Sigmoid colon (tissue), 7 donors: ENCODE data around the gene ARHGEF1. TPM values are rescaled to one million over a fixed set of nuclear protein-coding genes. Genes with fewer than 3 reads are reported as not detected.

ENCODE experiments used
- DNase-seq: peaks from one replicate; pipeline ENCODE4 v3.0.0-alpha.2; 2019
- H3K27ac ChIP-seq, 4 donors: fragments of 200-600 bp; sonication (generic); one replicate each; pipeline ENCODE4 v1.5.1; 2016 to 2019; ENCODE audit warnings: mild to moderate bottlenecking in 1 of 4
- H3K27me3 ChIP-seq, 3 donors: fragments of 200-600 bp; sonication (generic); one replicate each; pipeline ENCODE4 v1.5.1; 2019; ENCODE audit warnings: mild to moderate bottlenecking in 1 of 3
- H3K36me3 ChIP-seq, 4 donors: fragments of 200-600 bp; sonication (generic); one replicate each; pipeline ENCODE4 v1.5.1; 2016 to 2019
- H3K4me1 ChIP-seq, 4 donors: fragments of 200-600 bp; sonication (generic); one replicate each; pipeline ENCODE4 v1.5.1; 2017 to 2019
- H3K4me3 ChIP-seq, 4 donors: fragments of 200-600 bp; sonication (generic); one replicate each; pipeline ENCODE4 v1.5.1; 2017 to 2019; ENCODE audit warnings: mild to moderate bottlenecking in 2 of 4, moderate library complexity in 1 of 4
- H3K9me3 ChIP-seq, 4 donors: fragments of 200-600 bp in 3 of 4; sonication (generic) in 3 of 4; one replicate each; pipeline versions ENCODE4 v1.5.1 to v1.6.1; 2013 to 2019
- CTCF ChIP-seq, 4 experiments: fragments of 450-650 bp in 3 of 4; fragments of 200-600 bp in 1 of 4; IDR thresholded peaks; one replicate each; pipeline ENCODE4 v1.5.1; 2016 to 2019; ENCODE audit warnings: antibody characterized with exemption in 4 of 4, mild to moderate bottlenecking in 3 of 4, moderate library complexity in 2 of 4
- EP300 ChIP-seq, 4 donors: sonication (generic); formaldehyde crosslinking; IDR thresholded peaks; one replicate each; pipeline ENCODE4 v1.6.1; 2017; ENCODE audit warnings: antibody characterized with exemption in 4 of 4
- POLR2A ChIP-seq, 2 donors: fragments of 450-650 bp; IDR thresholded peaks; one replicate each; pipeline ENCODE4 v1.6.1; 2016; ENCODE audit warnings: antibody characterized with exemption in 2 of 2, mild to moderate bottlenecking in 2 of 2, moderate library complexity in 2 of 2
- POLR2AphosphoS5 ChIP-seq, 4 donors: sonication (generic); formaldehyde crosslinking; IDR thresholded peaks; one replicate each; pipeline ENCODE4 v1.6.1; 2017; ENCODE audit warnings: antibody characterized with exemption in 4 of 4
- WGBS, 2 donors: extraction: QIAGEN DNeasy Blood & Tissue Kit; methylation state at CpG; one replicate each; pipeline ENCODE4 v1.1.7; 2013; 5-methylcytosine and 5-hydroxymethylcytosine counted together
- intact Hi-C: fragments of 100-400 bp; cut with DNase I; formaldehyde crosslinking; loops from one replicate; pipeline ENCODE4 v1.15.1; 2023
- polyA plus RNA-seq, 3 donors: library from polyadenylated mRNA; stranded (reverse); fragments of 200-250 nt; gene quantifications; one replicate each; pipeline ENCODE4 v1.2.3, GENCODE V29; 2013
- total RNA-seq, 4 donors: library from RNA; depleted of rRNA; stranded (reverse); fragments of >200 nt; gene quantifications; one replicate each; pipeline ENCODE4 v1.1.0, GENCODE V29; 2016
- donor health status: healthy with polysubstance abuse.
- donor health status: Bipolar disorder and iron deficiency.
- donor health status: healthy.

Gene ARHGEF1
- total and polyA plus RNA-seq, 7 donors: 30.5 to 151 (median 36.7) TPM

GRCh38 chr19:41895745-41896580 lies 13.0 kb downstream of the ARHGEF1 start:
- no peaks in the 10 kb centered on the region for H3K4me1 ChIP-seq
- no peak overlapping the region for H3K27ac ChIP-seq
- DNase-seq: no peak
- no peaks in the 10 kb centered on the region for H3K9me3 ChIP-seq
- peaks cover 22 to 82% (median 54%) of the 10 kb centered on the region in 4 donors for H3K36me3 ChIP-seq
- intact Hi-C loops: no loop called here
- no peak overlapping the region for H3K4me3 ChIP-seq
- TF ChIP-seq CTCF (IDR thresholded peaks at IDR 0.05) (no peak), POLR2A (IDR thresholded peaks at IDR 0.05) (no peak), EP300 (IDR thresholded peaks at IDR 0.05) (no peak), POLR2AphosphoS5 (IDR thresholded peaks at IDR 0.05) (no peak)
- no peaks in the 10 kb centered on the region for H3K27me3 ChIP-seq
- WGBS, 2 donors: 87% methylated on average over 19 of the region's 19 CpGs

GRCh38 chr19:41896581-41896942 lies 13.6 kb downstream of the ARHGEF1 start:
- TF ChIP-seq CTCF (IDR thresholded peaks at IDR 0.05) (no peak), EP300 (IDR thresholded peaks at IDR 0.05) (no peak), POLR2A (IDR thresholded peaks at IDR 0.05) (no peak), POLR2AphosphoS5 (IDR thresholded peaks at IDR 0.05) (no peak)
- no peak for DNase-seq
- Histone ChIP-seq H3K27me3 (no peaks in the 10 kb centered on the region), H3K9me3 (no peaks in the 10 kb centered on the region), H3K4me3 (no peak overlapping the region), H3K27ac (no peak overlapping the region), H3K4me1 (no peaks in the 10 kb centered on the region), H3K36me3 (peaks cover 25 to 86% (median 57%) of the 10 kb centered on the region in 4 donors)
- intact Hi-C loops: no loop called here
- 90 to 97% methylated on average over 1 of the region's 1 CpG for WGBS, 2 donors

- no peaks in the 10 kb centered on the region for H3K9me3 ChIP-seq
- WGBS, 2 donors: 94 to 98% methylated on average over 3 of the region's 3 CpGs
- intact Hi-C loops: no loop called here
- H3K36me3 ChIP-seq: peaks cover 31 to 86% (median 59%) of the 10 kb centered on the region in 4 donors
- DNase-seq: no peak
- no peaks in the 10 kb centered on the region for H3K27me3 ChIP-seq
- no peaks in the 10 kb centered on the region for H3K4me1 ChIP-seq
- no peak overlapping the region for H3K4me3 ChIP-seq
- no peak overlapping the region for H3K27ac ChIP-seq
- TF ChIP-seq POLR2AphosphoS5 (IDR thresholded peaks at IDR 0.05): no peak
These were observed 14.2 kb downstream of the ARHGEF1 start for GRCh38 chr19:41897181-41897580.

- DNase-seq: no peak
- H3K27ac ChIP-seq: no peak overlapping the region
- no peak for TF ChIP-seq EP300 (IDR thresholded peaks at IDR 0.05)
- no peak for TF ChIP-seq CTCF (IDR thresholded peaks at IDR 0.05)
- TF ChIP-seq POLR2A (IDR thresholded peaks at IDR 0.05): no peak
- TF ChIP-seq POLR2AphosphoS5 (IDR thresholded peaks at IDR 0.05): no peak
- H3K4me1 ChIP-seq: no peaks in the 10 kb centered on the region
- WGBS, 2 donors: 93% methylated on average over 24 of the region's 24 CpGs
- H3K4me3 ChIP-seq: no peak overlapping the region
- no peaks in the 10 kb centered on the region for H3K9me3 ChIP-seq
- peaks cover 35 to 87% (median 58%) of the 10 kb centered on the region in 4 donors for H3K36me3 ChIP-seq
- no peaks in the 10 kb centered on the region for H3K27me3 ChIP-seq
- intact Hi-C loops: no loop called here
These were observed 14.8 kb downstream of the ARHGEF1 start for GRCh38 chr19:41897820-41898219.

GRCh38 chr19:41898235-41898634 lies 15.3 kb downstream of the ARHGEF1 start:
- Histone ChIP-seq H3K4me1 (no peaks in the 10 kb centered on the region), H3K27me3 (no peaks in the 10 kb centered on the region), H3K36me3 (peaks cover 38 to 91% (median 61%) of the 10 kb centered on the region in 4 donors), H3K9me3 (no peaks in the 10 kb centered on the region), H3K27ac (no peak overlapping the region), H3K4me3 (no peak overlapping the region)
- no peak for TF ChIP-seq POLR2AphosphoS5 (IDR thresholded peaks at IDR 0.05)
- TF ChIP-seq EP300 (IDR thresholded peaks at IDR 0.05): no peak
- no peak for TF ChIP-seq POLR2A (IDR thresholded peaks at IDR 0.05)
- no peak for TF ChIP-seq CTCF (IDR thresholded peaks at IDR 0.05)
- intact Hi-C loops: no loop called here
- DNase-seq: no peak
- 95 to 96% methylated on average over 15 of the region's 15 CpGs for WGBS, 2 donors
